Stomach (tissue), 9 donors: ENCODE measurements around the gene FAM234B. TPM values are rescaled to one million over a fixed set of nuclear protein-coding genes. Genes with fewer than 3 reads are reported as not detected.
"Not testable (repeated sequence)": the region's sequence is repeated elsewhere in the genome, so short reads cannot be mapped to it uniquely, and the experiment has no call there.

Experiments used
- DNase-seq, 2 donors: peaks; one replicate each; pipeline versions ENCODE4 v3.0.0 to v3.0.0-alpha.2; 2013 to 2019
- H3K27ac ChIP-seq, 5 donors: fragments of 200-600 bp in 4 of 5; sonication (generic) in 4 of 5; one replicate each; pipeline ENCODE4 v1.5.1; 2013 to 2019; ENCODE audit warnings: mild to moderate bottlenecking in 1 of 5, moderate library complexity in 1 of 5
- H3K27me3 ChIP-seq, 3 donors: fragments of 200-600 bp; sonication (generic); one replicate each; pipeline ENCODE4 v1.5.1; 2017 to 2019; ENCODE audit warnings: mixed run types in 1 of 3
- H3K36me3 ChIP-seq, 4 donors: fragments of 200-600 bp; sonication (generic); 1 replicate in 3 of 4; 2 replicates in 1 of 4; pipeline ENCODE4 v1.5.1; 2016 to 2019
- H3K4me1 ChIP-seq, 4 donors: fragments of 200-600 bp; sonication (generic); one replicate each; pipeline ENCODE4 v1.5.1; 2016 to 2019
- H3K4me3 ChIP-seq, 4 donors: fragments of 200-600 bp; sonication (generic) in 3 of 4; one replicate each; pipeline ENCODE4 v1.5.1; 2016 to 2019; ENCODE audit warnings: mild to moderate bottlenecking in 1 of 4
- H3K9me3 ChIP-seq, 4 donors: fragments of 200-600 bp; sonication (generic); one replicate each; pipeline ENCODE4 v1.5.1; 2016 to 2019
- EP300 ChIP-seq: sonication (generic); formaldehyde crosslinking; IDR thresholded peaks from one replicate; pipeline ENCODE4 v1.6.1; 2017; ENCODE audit warnings: antibody characterized with exemption
- POLR2A ChIP-seq, 4 donors: fragments of 450-650 bp; IDR thresholded peaks; one replicate each; pipeline ENCODE4 v1.6.1; 2016; ENCODE audit warnings: antibody characterized with exemption in 4 of 4, control low read depth in 2 of 4, mild to moderate bottlenecking in 1 of 4, moderate library complexity in 1 of 4
- POLR2AphosphoS5 ChIP-seq, 3 donors: sonication (generic); formaldehyde crosslinking; IDR thresholded peaks; one replicate each; pipeline ENCODE4 v1.6.1; 2016; ENCODE audit warnings: antibody characterized with exemption in 3 of 3
- WGBS, 5 donors: extraction: QIAGEN DNeasy Blood & Tissue Kit in 3 of 5; methylation state at CpG; one replicate each; pipeline versions ENCODE4 v1.1.5 to v1.1.7; 2013 to 2018; 5-methylcytosine and 5-hydroxymethylcytosine counted together
- intact Hi-C: fragments of 100-400 bp; cut with DNase I; formaldehyde crosslinking; loops from one replicate; pipeline ENCODE4 v1.15.1; 2023; ENCODE audit warnings: low total_unique reads
- polyA plus RNA-seq, 3 donors: library from polyadenylated mRNA; stranded (reverse); fragments of 200-250 nt; gene quantifications; one replicate each; pipeline ENCODE4 v1.2.3, GENCODE V29; 2013
- total RNA-seq, 5 donors: library from RNA; depleted of rRNA; stranded (reverse); fragments of >200 nt; gene quantifications; one replicate each; pipeline versions ENCODE4 v1.1.0 to v1.2.3, GENCODE V29; 2014 to 2016
- TF ChIP-seq, protein P1 (sequence below), 7 experiments: fragments of 450-650 bp in 4 of 7; fragments of 200-600 bp in 3 of 7; sonication (generic) in 3 of 7; IDR thresholded peaks; one replicate each; pipeline ENCODE4 v1.5.1; 2016 to 2019; ENCODE audit warnings: antibody characterized with exemption in 7 of 7, control low read depth in 2 of 7, mild to moderate bottlenecking in 1 of 7
- donor health status: healthy with polysubstance abuse.
- donor health status: Bipolar disorder and iron deficiency.
- donor health status: healthy.

Gene FAM234B
- total and polyA plus RNA-seq, 8 donors, result 0.87 to 6.2 (median 2.5) TPM; not detected in 2

DNA sequence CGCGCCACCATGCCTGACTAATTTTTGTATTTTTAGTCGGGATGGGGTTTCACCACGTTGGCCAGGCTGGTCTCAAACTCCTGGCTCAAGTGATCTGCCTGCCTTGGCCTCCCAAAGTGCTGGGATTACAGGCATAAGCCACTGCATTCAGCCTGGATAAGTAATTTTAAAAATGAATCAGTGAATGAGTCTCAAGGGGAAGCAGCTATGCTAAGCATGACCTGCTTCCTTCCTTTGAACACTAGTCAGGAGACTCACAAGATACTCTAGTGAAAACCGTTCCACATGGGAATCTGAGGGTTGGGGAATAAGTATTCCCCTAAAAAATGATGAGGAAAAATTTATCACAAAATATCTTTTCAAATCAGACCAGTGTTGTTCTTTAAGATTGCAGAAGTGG lies 10.7 kb upstream of the FAM234B start:
- no peak for TF ChIP-seq EP300
- no peak for TF ChIP-seq POLR2A (IDR thresholded peaks at IDR 0.05)
- TF ChIP-seq, protein P1, sequence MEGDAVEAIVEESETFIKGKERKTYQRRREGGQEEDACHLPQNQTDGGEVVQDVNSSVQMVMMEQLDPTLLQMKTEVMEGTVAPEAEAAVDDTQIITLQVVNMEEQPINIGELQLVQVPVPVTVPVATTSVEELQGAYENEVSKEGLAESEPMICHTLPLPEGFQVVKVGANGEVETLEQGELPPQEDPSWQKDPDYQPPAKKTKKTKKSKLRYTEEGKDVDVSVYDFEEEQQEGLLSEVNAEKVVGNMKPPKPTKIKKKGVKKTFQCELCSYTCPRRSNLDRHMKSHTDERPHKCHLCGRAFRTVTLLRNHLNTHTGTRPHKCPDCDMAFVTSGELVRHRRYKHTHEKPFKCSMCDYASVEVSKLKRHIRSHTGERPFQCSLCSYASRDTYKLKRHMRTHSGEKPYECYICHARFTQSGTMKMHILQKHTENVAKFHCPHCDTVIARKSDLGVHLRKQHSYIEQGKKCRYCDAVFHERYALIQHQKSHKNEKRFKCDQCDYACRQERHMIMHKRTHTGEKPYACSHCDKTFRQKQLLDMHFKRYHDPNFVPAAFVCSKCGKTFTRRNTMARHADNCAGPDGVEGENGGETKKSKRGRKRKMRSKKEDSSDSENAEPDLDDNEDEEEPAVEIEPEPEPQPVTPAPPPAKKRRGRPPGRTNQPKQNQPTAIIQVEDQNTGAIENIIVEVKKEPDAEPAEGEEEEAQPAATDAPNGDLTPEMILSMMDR (IDR thresholded peaks at IDR 0.05), result no peak
- no peak for TF ChIP-seq POLR2AphosphoS5 (IDR thresholded peaks at IDR 0.05)
- no peaks in the 10 kb centered on the region for H3K27me3 ChIP-seq
- no peak overlapping the region for H3K4me3 ChIP-seq
- no peaks in the 10 kb centered on the region for H3K4me1 ChIP-seq
- intact Hi-C loops, result no loop called here
- DNase-seq, result no peak
- no peaks in the 10 kb centered on the region for H3K9me3 ChIP-seq
- WGBS, 5 donors, result 79 to 93% (median 86%) methylated on average over 5 of the region's 5 CpGs
- H3K36me3 ChIP-seq, result no peaks in the 10 kb centered on the region
- H3K27ac ChIP-seq, result no peak overlapping the region

DNA sequence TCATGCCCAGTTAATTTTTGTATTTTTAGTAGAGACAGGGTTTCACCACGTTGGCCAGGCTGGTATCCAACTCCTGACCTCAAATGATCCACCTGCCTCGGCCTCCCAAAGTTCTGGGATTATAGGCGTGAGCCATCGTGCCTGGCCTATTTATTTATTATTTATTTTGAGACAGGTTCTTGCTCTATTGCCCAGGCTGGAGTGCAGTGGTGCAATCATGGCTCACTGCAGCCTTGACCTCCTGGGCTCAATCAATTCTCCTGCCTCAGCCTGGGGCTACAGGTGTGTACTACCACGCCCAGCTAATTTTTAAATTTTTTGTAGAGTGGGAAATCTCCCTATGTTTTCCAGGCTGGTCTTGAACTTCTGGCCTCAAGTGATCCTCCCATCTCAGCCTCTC lies 8.8 kb upstream of the FAM234B start:
- H3K36me3 ChIP-seq, intact Hi-C loops, H3K4me1 ChIP-seq, H3K27ac ChIP-seq, DNase-seq, H3K4me3 ChIP-seq, H3K9me3 ChIP-seq, H3K27me3 ChIP-seq: not testable (repeated sequence)
- 82 to 90% (median 86%) methylated on average over 5 of the region's 5 CpGs for WGBS, 5 donors

DNA sequence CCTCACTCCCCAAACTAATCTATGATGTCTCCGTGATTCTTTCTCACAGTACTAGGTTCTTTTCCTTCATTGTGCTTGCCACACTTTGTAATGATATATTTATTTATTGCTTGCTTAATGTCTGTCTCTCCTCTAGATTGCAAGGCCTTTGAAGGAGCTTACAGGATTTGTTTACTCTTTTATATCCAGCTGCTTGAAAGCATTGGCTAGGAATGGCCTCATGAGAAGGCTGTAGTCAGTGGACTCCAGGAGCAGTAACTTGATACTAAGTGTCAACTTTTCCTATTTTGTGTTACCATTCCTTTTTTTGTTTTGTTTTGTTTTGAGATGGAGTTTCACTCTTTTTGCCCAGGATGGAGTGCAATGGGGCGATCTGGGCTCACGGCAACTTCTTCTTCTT lies 7.3 kb upstream of the FAM234B start:
- WGBS, 5 donors, result 90 to 96% (median 95%) methylated on average over 3 of the region's 3 CpGs
- no peak overlapping the region for H3K27ac ChIP-seq
- no peak overlapping the region for H3K4me3 ChIP-seq
- TF ChIP-seq POLR2AphosphoS5 (IDR thresholded peaks at IDR 0.05), result no peak
- TF ChIP-seq EP300, result no peak
- TF ChIP-seq, protein P1 (IDR thresholded peaks at IDR 0.05), result no peak
- no peak for TF ChIP-seq POLR2A (IDR thresholded peaks at IDR 0.05)
- no peak for DNase-seq
- H3K9me3 ChIP-seq, result no peaks in the 10 kb centered on the region
- no peaks in the 10 kb centered on the region for H3K27me3 ChIP-seq
- intact Hi-C loops, result no loop called here
- no peaks in the 10 kb centered on the region for H3K4me1 ChIP-seq
- no peaks in the 10 kb centered on the region for H3K36me3 ChIP-seq

DNA sequence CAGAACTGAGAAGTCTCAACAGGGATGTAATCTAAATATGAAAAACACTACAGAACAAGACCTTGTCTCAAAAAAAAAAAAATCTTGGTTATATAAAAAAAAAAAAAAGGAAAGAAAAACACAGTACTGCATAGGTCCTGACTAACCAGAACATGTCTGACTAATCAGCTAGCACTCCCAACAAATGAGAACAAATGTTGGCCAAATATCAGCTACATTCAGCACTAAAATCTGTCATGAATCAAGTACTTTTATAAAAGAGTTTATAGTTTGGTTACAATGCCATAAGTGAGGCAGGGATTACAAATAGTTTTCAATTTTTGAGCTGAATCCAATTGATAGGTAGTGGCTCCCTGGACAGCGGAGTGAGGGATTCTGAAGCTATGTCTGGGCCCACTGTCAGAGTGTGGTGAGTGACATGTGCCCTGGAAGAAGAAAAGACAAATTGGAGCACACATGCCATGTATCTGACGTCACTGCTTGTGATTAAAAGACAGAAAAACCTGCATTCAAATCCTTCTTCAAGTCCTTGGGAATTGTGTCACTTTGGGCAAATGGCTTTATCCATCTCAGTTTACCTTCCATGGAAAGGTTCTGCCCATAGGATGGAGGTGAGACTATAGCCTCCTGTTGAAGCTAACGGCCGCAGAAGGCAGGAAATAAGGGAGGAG lies 5.6 kb upstream of the FAM234B start:
- TF ChIP-seq EP300 (no peak), POLR2A (IDR thresholded peaks at IDR 0.05) (no peak), POLR2AphosphoS5 (IDR thresholded peaks at IDR 0.05) (no peak)
- TF ChIP-seq, protein P1 (IDR thresholded peaks at IDR 0.05), result no peak
- Histone ChIP-seq H3K36me3 (no peaks in the 10 kb centered on the region), H3K27ac (no peak overlapping the region), H3K9me3 (no peaks in the 10 kb centered on the region), H3K4me1 (peaks cover 0 to 2% (median under 1%) of the 10 kb centered on the region in 4 donors), H3K4me3 (no peak overlapping the region), H3K27me3 (no peaks in the 10 kb centered on the region)
- intact Hi-C loops, result no loop called here
- WGBS, 5 donors, result 86 to 95% (median 91%) methylated on average over 4 of the region's 4 CpGs
- DNase-seq, result no peak

DNA sequence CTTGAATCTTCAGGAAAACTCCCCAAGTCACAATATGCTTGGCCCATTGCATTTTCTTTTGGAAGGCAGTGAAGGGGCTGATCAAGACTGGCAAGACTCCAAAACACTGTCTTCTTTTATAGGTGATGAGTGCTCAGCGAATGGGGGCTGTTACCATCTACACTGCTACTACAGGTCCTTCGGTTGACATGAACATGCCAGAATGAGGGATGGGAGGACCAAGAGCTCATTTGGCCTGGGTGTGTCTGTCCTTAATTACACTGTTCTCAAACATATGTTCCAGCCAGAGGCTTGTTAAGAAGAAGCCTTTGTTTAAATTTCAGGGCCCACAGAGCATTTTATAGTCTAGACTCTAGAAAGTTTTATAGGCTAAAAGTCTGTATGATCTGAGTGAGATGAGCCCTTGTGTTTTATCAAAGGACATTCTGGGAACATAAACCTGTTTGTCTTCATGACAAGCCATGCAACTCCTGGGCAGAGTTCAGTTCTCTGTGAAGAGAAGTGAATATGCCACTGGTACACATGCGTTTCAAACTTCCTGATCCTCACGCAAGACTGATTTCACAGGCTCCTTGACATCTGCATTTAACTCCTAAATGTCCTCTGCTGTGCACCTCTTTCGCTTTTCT lies 4.7 kb upstream of the FAM234B start:
- Histone ChIP-seq H3K27ac (no peak overlapping the region), H3K4me3 (no peak overlapping the region), H3K4me1 (peaks cover 4 to 9% (median 6%) of the 10 kb centered on the region in 4 donors), H3K9me3 (no peaks in the 10 kb centered on the region), H3K36me3 (no peaks in the 10 kb centered on the region), H3K27me3 (no peaks in the 10 kb centered on the region)
- intact Hi-C loops, result no loop called here
- 59 to 82% (median 73%) methylated on average over 5 of the region's 5 CpGs for WGBS, 5 donors
- TF ChIP-seq POLR2A (IDR thresholded peaks at IDR 0.05) (no peak), POLR2AphosphoS5 (IDR thresholded peaks at IDR 0.05) (no peak), EP300 (no peak)
- TF ChIP-seq, protein P1 (IDR thresholded peaks at IDR 0.05), result no peak
- no peak for DNase-seq
